ENCODE data around the gene DOK3. TPM values are rescaled to one million over a fixed set of nuclear protein-coding genes. Genes with fewer than 3 reads are reported as not detected.

The DOK3 gene
- total and polyA plus RNA-seq, 10 of the 15 experiments (the other 5 are each of a cell fraction or from before 2014, with no cell fraction given) = 6.6 to 107 (median 52.1) TPM

- Histone ChIP-seq H3K4me2 (ENCODE audit: control insufficient read depth, insufficient read depth) (no peak overlapping the region), H3K79me2 (ENCODE audit: control insufficient read depth, insufficient read depth, low read length) (peaks cover 1% of the 10 kb centered on the region; the same call in 1 of the 2 replicates), H3K9ac (ENCODE audit: control insufficient read depth, insufficient read depth, low read length) (no peak overlapping the region), H4K20me1 (ENCODE audit: control insufficient read depth, insufficient read depth) (no peaks in the 10 kb centered on the region), H3K36me3 (ENCODE audit: control insufficient read depth in 2 of 2, insufficient read depth in 2 of 2, low read length in 1 of 2) (no peaks in the 10 kb centered on the region), H2AFZ (ENCODE audit: control insufficient read depth, low read depth, low read length) (no peak overlapping the region), H3K27me3 (replicated peaks in 1 of 2; ENCODE audit: control insufficient read depth in 2 of 2, insufficient read depth in 2 of 2, low read length in 1 of 2) (no peaks in the 10 kb centered on the region), H3K27ac (ENCODE audit: control insufficient read depth, insufficient read depth) (no peak overlapping the region), H3K4me1 (ENCODE audit: control insufficient read depth, insufficient read depth, low read length) (peaks cover 3% of the 10 kb centered on the region), H3K4me3 (no peak overlapping the region), H3K9me3 (replicated peaks; ENCODE audit: control insufficient read depth, insufficient read depth, low read length) (no peaks in the 10 kb centered on the region)
- ATAC-seq (no peak), DNase-seq (ENCODE audit: low read depth, low spot score) (no peak), FAIRE-seq (no peak)
- ChIA-PET SMC1A (ENCODE audit: uncharacterized antibody, unreplicated experiment) (interaction anchor here (1.0 kb wide), 1 partner anchor 10 kb away, joined by 4 read pairs; no protein-coding TSS in a partner anchor), CTCF (no interaction called here), POLR2A (interaction anchor here (1.1 kb wide), 1 partner anchor 13 kb away, joined by 3 read pairs; no protein-coding TSS in a partner anchor), RAD21 (ENCODE audit: unreplicated experiment) (no interaction called here)
- BruUV-seq (replicated peaks) = no TSS peak
- 83% methylated on average over 27 of the region's 31 CpGs for WGBS (ENCODE audit: insufficient coverage, insufficient replicate concordance, low lambda C conversion rate, missing lambda C conversion rate)
- intact Hi-C loops (cut with micrococcal nuclease; ENCODE audit: unreplicated experiment) (no loop called here), in situ Hi-C loops (cut with MboI) (no loop called here)
- TF ChIP-seq SREBF1 (IDR thresholded peaks at IDR 0.05; ENCODE audit: low read length) = no peak
- no peak for TF ChIP-seq BHLHE40 (IDR thresholded peaks at IDR 0.05; ENCODE audit: borderline replicate concordance in 1 of 2, low read depth in 2 of 2, low read length in 1 of 2)
- TF ChIP-seq, protein P1, sequence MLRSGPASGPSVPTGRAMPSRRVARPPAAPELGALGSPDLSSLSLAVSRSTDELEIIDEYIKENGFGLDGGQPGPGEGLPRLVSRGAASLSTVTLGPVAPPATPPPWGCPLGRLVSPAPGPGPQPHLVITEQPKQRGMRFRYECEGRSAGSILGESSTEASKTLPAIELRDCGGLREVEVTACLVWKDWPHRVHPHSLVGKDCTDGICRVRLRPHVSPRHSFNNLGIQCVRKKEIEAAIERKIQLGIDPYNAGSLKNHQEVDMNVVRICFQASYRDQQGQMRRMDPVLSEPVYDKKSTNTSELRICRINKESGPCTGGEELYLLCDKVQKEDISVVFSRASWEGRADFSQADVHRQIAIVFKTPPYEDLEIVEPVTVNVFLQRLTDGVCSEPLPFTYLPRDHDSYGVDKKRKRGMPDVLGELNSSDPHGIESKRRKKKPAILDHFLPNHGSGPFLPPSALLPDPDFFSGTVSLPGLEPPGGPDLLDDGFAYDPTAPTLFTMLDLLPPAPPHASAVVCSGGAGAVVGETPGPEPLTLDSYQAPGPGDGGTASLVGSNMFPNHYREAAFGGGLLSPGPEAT (IDR thresholded peaks at IDR 0.05; ENCODE audit: low read depth) = no peak
- TF ChIP-seq, protein P2, sequence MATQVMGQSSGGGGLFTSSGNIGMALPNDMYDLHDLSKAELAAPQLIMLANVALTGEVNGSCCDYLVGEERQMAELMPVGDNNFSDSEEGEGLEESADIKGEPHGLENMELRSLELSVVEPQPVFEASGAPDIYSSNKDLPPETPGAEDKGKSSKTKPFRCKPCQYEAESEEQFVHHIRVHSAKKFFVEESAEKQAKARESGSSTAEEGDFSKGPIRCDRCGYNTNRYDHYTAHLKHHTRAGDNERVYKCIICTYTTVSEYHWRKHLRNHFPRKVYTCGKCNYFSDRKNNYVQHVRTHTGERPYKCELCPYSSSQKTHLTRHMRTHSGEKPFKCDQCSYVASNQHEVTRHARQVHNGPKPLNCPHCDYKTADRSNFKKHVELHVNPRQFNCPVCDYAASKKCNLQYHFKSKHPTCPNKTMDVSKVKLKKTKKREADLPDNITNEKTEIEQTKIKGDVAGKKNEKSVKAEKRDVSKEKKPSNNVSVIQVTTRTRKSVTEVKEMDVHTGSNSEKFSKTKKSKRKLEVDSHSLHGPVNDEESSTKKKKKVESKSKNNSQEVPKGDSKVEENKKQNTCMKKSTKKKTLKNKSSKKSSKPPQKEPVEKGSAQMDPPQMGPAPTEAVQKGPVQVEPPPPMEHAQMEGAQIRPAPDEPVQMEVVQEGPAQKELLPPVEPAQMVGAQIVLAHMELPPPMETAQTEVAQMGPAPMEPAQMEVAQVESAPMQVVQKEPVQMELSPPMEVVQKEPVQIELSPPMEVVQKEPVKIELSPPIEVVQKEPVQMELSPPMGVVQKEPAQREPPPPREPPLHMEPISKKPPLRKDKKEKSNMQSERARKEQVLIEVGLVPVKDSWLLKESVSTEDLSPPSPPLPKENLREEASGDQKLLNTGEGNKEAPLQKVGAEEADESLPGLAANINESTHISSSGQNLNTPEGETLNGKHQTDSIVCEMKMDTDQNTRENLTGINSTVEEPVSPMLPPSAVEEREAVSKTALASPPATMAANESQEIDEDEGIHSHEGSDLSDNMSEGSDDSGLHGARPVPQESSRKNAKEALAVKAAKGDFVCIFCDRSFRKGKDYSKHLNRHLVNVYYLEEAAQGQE (IDR thresholded peaks at IDR 0.05; ENCODE audit: low read depth, low read length) = no peak
- no peak for TF ChIP-seq ETV6 (conservative IDR thresholded peaks at IDR 0.05 in 1 of 2, IDR thresholded peaks at IDR 0.05 in 1 of 2; ENCODE audit: borderline replicate concordance in 1 of 2, low read depth in 1 of 2)
- no peak for TF ChIP-seq JUNB (IDR thresholded peaks at IDR 0.05)
- no peak for TF ChIP-seq MXI1 (IDR thresholded peaks at IDR 0.05; ENCODE audit: low read depth, low read length)
- no peak for TF ChIP-seq LARP7 (IDR thresholded peaks at IDR 0.05)
- TF ChIP-seq FOS (IDR thresholded peaks at IDR 0.05; ENCODE audit: borderline replicate concordance, extremely low read depth, insufficient read length) = no peak
- TF ChIP-seq IKZF2 (IDR thresholded peaks at IDR 0.05) = no peak
- TF ChIP-seq, protein P3, sequence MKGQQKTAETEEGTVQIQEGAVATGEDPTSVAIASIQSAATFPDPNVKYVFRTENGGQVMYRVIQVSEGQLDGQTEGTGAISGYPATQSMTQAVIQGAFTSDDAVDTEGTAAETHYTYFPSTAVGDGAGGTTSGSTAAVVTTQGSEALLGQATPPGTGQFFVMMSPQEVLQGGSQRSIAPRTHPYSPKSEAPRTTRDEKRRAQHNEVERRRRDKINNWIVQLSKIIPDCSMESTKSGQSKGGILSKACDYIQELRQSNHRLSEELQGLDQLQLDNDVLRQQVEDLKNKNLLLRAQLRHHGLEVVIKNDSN (IDR thresholded peaks at IDR 0.05; ENCODE audit: borderline replicate concordance, extremely low read length, insufficient read depth, low read depth, low read length) = no peak
- TF ChIP-seq NR2F1 (conservative IDR thresholded peaks at IDR 0.05) = no peak
- TF ChIP-seq NFYA (IDR thresholded peaks at IDR 0.05; ENCODE audit: borderline replicate concordance, low read depth, low read length) = no peak
- TF ChIP-seq BCL11A (IDR thresholded peaks at IDR 0.05; ENCODE audit: low read depth, low read length) = no peak
- no peak for TF ChIP-seq YBX1 (IDR thresholded peaks at IDR 0.05)
- TF ChIP-seq CEBPZ (IDR thresholded peaks at IDR 0.05; ENCODE audit: low read depth, low read length) = no peak
These were observed 42.2 kb downstream of the DOK3 start for GRCh38 chr5:177467436-177467835.

All from GM12878 (cell line).